ENCODE results near the gene ZMYND10. TPM values are rescaled to one million over a fixed set of nuclear protein-coding genes. Genes with fewer than 3 reads are reported as not detected.

ZMYND10 gene
- total RNA-seq, 2 experiments from 2014 or later = 2.4 to 2.9 TPM

DNA sequence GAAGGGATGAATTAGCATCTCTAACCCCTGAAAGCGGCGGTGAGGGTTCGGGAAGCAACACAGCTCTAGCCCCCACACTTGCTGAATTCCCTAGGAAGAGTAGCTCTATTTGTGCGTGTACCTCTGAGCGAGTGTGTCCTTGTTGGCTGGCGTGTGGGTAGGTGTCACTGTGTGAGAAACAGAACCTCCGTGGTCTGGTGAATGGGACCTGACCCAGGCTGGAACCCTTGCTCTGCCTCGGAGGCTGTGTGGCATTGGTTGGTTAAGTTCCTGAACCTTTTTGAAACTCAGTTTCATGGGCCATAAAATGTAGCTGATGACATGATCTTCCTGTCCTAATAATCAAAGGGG, 14.2 kb upstream of the ZMYND10 start:
- H3K27me3 Mint-ChIP-seq = no peaks in the 10 kb centered on the region
- H3K4me3 Mint-ChIP-seq = peak overlapping the region; percentile 93
- DNase-seq (no peak), ATAC-seq (no peak)
- no peaks in the 10 kb centered on the region for H3K9me3 Mint-ChIP-seq (ENCODE audit: low read depth)
- H3K36me3 Mint-ChIP-seq = peaks cover 2% of the 10 kb centered on the region
- CTCF ChIA-PET = interaction anchor here (0.7 to 2.3 kb wide), 4 partner anchors 9 to 182 kb away, joined by 4 to 6 read pairs (median 4); partner anchors contain the start of genes CYB561D2 and NPRL2
- peaks cover 39% of the 10 kb centered on the region for H3K4me1 Mint-ChIP-seq
- H3K27ac Mint-ChIP-seq = peak overlapping the region; percentile 89

DNA sequence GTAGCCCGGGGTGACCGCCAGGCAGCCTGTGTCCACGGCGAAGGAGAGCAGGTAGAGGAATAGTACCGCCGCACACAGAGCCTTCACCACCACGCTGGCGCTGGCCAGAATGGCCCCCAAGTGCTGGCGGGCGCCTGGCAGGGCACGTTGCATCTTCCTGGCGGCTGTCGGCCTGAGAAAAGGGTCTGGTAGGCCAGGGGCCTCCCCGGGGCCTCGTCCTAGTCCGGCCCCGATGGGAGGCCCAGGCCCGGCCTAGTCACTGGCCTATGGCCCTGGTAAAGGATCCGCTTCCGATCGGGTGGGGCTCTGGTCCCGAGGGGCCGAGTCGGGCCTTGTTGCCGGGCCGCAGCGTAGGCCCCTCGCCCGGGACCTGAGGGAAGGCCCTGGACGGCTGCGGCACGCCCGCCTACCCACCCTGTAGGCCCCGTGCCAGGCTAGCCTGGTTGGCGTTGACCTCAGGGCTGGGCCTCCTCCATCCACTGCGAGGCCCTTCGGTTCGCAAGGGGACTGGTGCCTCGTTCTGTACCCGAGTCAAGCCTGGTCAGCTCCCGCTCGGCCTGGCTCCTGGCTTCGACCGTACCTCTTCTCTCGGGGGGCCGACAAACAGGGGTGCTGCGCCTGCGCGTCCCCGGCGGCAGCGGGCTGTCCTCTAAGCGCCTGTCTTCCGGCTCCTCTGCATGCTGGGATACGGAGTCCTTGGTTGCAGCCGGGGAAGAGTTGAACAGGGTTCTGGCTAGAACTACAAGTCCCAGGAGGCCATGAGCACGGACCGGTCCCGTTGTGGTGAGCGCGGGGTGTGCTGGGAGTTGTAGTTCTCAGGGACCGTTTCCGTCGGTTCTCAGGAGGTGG, 13.6 kb upstream of the ZMYND10 start, which contains the start of gene TMEM115:
TMEM115 (minus strand) TSS at position 611 of the 849 bp plus-strand sequence; CDS start at position 153, 458 bp downstream.
- ATAC-seq = peak; percentile 100

DNA sequence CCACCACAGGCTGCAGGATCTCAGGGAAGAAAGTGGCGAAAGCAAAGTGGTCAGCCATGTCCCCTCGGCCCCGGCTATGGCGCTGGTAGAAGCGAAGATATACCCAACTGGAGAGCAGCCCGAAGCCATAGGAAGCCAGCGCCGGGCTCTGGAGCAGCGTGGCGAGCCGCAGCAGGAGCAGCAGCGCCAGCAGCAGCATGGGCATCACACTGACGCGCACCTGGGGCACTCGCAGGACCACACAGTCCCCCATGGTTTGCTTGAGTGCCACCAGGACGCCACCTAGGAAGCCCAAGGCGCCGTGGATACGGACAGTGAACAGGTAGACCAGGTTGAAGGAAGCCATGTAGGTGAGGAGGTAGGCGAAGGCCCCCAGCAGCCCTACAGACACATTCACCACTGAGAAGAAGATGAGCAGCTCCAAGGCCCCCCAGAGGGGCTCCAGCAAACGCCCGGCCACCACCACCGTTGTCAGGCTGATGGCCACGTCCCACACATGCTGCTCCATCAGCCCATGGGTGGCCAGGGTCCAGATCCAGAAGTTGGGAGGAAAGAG, 12.9 kb upstream of the ZMYND10 start:
- Mint-ChIP-seq H3K4me1 (peaks cover 44% of the 10 kb centered on the region), H3K27me3 (no peaks in the 10 kb centered on the region), H3K36me3 (peaks cover 8% of the 10 kb centered on the region), H3K4me3 (peak overlapping the region; percentile 93), H3K27ac (peak overlapping the region; percentile 84), H3K9me3 (ENCODE audit: low read depth) (no peaks in the 10 kb centered on the region)
- no peak for ATAC-seq
- no peak for DNase-seq
- CTCF ChIA-PET = interaction anchor here (2.1 to 2.3 kb wide), 2 partner anchors 11 to 184 kb away, joined by 6 to 20 read pairs; no protein-coding TSS in a partner anchor

More for the DNA sequence above, 13.6 kb upstream of the ZMYND10 start, which contains the start of gene TMEM115:
- Mint-ChIP-seq H3K27me3 (no peaks in the 10 kb centered on the region), H3K4me3 (peak within 1 kb of the TSS; percentile 93), H3K27ac (peak within 1 kb of the TSS; percentile 89), H3K36me3 (peaks cover 7% of the 10 kb centered on the region), H3K9me3 (ENCODE audit: low read depth) (no peaks in the 10 kb centered on the region), H3K4me1 (peaks cover 43% of the 10 kb centered on the region)
- DNase-seq = peak; percentile 99
- CTCF ChIA-PET = interaction anchor here (0.7 to 2.3 kb wide), 4 partner anchors 8 to 183 kb away, joined by 4 to 6 read pairs (median 4); partner anchors contain the start of genes CYB561D2 and NPRL2

DNA sequence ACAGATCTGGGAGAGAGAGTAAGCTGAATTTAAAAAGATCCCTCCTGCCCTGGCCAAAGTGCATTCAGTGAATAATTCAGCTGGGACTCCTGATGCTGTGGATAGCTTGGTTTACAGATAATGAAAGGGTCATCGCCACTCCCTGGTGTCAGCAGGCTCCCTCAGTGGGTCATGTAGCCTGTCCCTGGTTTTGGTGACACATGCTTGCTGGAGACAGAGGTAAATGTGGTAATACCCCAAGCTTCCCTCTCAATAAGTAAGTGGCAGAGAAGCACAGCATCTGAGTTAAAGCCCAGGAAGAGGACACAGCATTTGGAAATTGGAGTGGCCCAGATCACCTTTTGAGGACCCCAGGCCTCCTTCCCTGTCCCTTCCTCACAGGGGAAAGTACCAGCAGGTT, 11.9 kb upstream of the ZMYND10 start:
- Mint-ChIP-seq H3K4me1 (peaks cover 47% of the 10 kb centered on the region), H3K27ac (peak overlapping the region; percentile 45), H3K4me3 (peak overlapping the region; percentile 93), H3K27me3 (no peaks in the 10 kb centered on the region), H3K36me3 (peaks cover 10% of the 10 kb centered on the region), H3K9me3 (ENCODE audit: low read depth) (no peaks in the 10 kb centered on the region)
- DNase-seq (no peak), ATAC-seq (no peak)
- CTCF ChIA-PET = interaction anchor here (0.8 to 2.1 kb wide), 7 partner anchors 10 to 185 kb away, joined by 3 to 20 read pairs (median 4); partner anchors contain the start of genes HYAL3, NAA80 and ZMYND10

DNA sequence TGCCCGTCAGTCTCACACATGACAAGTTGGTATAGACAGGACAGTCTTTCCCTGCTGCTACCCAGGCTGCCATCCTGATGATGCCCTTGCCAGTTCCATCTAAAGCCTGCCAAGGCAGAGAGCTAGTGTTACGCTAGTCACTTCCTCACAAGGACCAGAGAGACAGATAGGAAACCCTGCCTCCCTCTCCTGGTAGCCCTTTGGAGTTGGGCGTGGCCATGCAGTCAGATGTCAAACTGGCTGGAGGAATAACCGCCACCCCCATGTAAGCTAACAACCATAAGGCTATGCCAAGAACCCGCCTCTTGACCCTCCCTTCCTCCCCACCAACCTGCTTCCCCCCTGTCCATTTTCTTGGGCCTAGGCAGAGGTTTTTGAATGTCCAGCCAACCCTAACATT, 11.0 kb upstream of the ZMYND10 start:
- DNase-seq = no peak
- CTCF ChIA-PET = interaction anchor here (0.7 to 2.1 kb wide), 5 partner anchors 9 to 186 kb away, joined by 3 to 20 read pairs (median 3); partner anchors contain the start of gene ZMYND10
- Mint-ChIP-seq H3K9me3 (ENCODE audit: low read depth) (no peaks in the 10 kb centered on the region), H3K4me1 (peaks cover 51% of the 10 kb centered on the region), H3K36me3 (peaks cover 10% of the 10 kb centered on the region), H3K4me3 (peak overlapping the region; percentile 13), H3K27me3 (no peaks in the 10 kb centered on the region), H3K27ac (peak overlapping the region; percentile 45)
- no peak for ATAC-seq

DNA sequence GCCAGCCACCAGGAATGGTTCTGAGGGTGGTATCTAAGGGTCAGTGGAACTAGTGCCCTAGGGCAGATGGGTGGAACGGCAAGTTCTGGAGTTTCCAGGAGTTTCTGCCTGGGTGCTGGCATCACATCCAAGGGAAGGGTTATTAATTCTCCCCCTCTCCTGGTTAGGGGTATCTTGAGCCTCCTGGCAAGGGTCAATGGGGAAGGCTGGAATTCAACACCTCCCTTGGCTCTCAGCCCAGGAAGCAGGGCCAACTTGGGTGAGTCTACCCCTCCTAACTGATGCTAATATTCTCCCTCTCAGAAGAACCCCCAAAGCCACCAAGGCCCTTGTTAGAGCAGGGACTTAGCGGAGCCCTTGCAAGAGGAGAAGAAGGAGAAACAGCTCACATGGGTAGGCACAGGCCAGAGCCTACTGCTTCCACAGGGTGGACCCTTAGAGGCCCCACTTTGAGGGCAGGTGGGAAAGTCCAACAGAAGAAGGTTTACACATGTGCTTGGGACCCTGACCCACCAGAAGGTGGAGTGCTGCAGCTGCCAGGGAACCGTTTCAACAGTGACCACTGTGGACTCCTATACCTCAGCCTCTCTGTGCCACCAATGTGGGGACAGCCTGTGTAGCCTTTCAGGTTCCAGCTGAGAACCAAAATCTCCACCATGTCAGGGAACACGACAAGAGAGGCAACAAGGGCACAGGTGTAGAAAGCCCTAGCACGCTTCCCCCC, 10.5 kb upstream of the ZMYND10 start:
- DNase-seq = no peak
- CTCF ChIA-PET = interaction anchor here (0.7 to 2.1 kb wide), 2 partner anchors 8 to 17 kb away, joined by 3 to 20 read pairs; no protein-coding TSS in a partner anchor
- H3K4me3 Mint-ChIP-seq = peak overlapping the region; percentile 13
- H3K4me1 Mint-ChIP-seq = peaks cover 57% of the 10 kb centered on the region
- no peaks in the 10 kb centered on the region for H3K27me3 Mint-ChIP-seq
- no peak for ATAC-seq
- H3K9me3 Mint-ChIP-seq (ENCODE audit: low read depth) = no peaks in the 10 kb centered on the region
- peaks cover 11% of the 10 kb centered on the region for H3K36me3 Mint-ChIP-seq
- H3K27ac Mint-ChIP-seq = peak overlapping the region; percentile 45

DNA sequence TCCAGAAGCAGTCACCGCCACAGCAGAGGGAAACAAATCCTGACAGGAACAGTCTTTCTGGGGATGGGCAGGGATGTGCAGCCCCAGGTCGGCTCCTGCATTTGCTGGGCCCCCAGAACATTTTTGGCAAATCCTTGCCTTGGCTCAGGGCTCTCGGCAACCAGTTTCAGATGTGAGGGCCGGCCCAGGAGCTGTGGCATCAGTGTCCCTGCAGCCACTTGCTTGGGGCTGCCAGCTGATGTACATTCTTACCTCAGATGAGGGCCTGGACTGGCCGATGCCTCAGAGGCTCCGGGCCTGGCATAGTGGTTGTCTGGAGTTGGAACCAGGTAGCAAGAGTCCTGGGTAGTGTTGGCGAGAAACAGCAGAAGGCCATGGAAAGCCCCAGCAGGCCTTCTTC, 9.3 kb upstream of the ZMYND10 start:
- no peak for DNase-seq
- CTCF ChIA-PET = interaction anchor here (0.8 to 1.4 kb wide), 2 partner anchors 14 to 27 kb away, joined by 3 to 5 read pairs; partner anchors contain the start of genes RASSF1 and TUSC2
- no peak overlapping the region for H3K27ac Mint-ChIP-seq
- H3K4me3 Mint-ChIP-seq = no peak overlapping the region
- ATAC-seq = no peak
- H3K9me3 Mint-ChIP-seq (ENCODE audit: low read depth) = no peaks in the 10 kb centered on the region
- no peaks in the 10 kb centered on the region for H3K27me3 Mint-ChIP-seq
- H3K36me3 Mint-ChIP-seq = peaks cover 11% of the 10 kb centered on the region
- H3K4me1 Mint-ChIP-seq = peaks cover 61% of the 10 kb centered on the region

DNA sequence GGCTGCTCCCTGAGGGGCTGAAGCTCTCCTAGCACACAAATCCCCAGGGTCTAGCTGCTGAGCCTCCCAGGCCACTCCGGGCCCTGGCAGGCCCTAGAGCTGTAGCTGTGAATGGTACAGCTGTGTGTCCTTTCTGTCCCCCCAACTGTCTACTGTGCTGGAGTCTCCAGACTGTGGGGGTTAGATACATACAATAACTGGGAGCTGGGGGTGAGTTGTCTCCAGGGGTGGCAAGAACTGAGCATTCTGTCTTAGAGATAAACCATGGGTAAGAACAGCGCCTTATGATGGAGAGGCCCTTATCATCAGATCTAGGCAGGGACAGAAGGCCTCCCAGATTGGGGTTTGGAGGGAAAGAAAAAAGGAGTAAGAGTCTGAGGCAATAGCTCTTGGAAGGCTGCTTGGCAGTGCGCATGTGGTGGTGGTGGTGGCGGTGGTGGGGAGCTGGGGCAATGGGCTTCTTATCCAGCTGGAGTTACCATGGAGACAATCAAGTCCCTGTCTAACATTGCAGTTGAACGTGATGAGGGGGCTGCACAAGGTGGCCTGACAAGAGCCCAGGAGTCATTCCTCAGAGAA, 8.7 kb upstream of the ZMYND10 start:
- DNase-seq = no peak
- Mint-ChIP-seq H3K27ac (no peak overlapping the region), H3K9me3 (ENCODE audit: low read depth) (no peaks in the 10 kb centered on the region), H3K27me3 (no peaks in the 10 kb centered on the region), H3K36me3 (peaks cover 11% of the 10 kb centered on the region), H3K4me3 (no peak overlapping the region), H3K4me1 (peaks cover 62% of the 10 kb centered on the region)
- CTCF ChIA-PET = interaction anchor here (0.8 to 2.3 kb wide), 4 partner anchors 13 to 188 kb away, joined by 3 to 11 read pairs (median 4); partner anchors contain the start of genes RASSF1 and TUSC2
- no peak for ATAC-seq

DNA sequence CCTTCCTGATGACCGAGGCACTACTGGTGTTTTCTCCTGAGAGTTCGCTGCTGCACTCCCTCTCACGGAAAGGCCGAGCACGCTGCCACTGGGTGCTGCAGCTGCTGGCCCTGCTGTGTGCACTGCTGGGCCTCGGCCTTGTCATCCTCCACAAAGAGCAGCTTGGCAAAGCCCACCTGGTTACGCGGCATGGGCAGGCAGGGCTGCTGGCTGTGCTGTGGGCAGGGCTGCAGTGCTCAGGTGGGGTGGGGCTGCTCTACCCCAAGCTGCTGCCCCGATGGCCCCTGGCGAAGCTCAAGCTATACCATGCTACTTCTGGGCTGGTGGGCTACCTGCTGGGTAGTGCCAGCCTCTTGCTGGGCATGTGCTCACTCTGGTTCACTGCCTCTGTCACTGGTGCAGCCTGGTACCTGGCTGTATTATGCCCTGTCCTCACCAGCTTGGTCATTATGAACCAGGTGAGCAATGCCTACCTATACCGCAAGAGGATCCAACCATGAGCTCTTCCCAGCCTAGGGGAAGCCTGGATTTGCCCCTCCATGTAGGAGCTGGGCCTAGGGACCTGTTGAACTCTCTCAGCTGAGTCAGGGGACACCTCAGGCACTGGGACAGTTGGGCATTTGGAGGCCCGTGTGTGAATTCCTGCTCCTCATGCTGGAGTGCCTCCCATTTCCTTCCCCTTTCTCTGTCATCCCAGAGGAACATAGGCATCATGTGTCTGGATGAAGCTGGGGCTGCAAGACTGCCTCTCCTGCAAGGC, 7.9 kb upstream of the ZMYND10 start:
- H3K36me3 Mint-ChIP-seq = peaks cover 14% of the 10 kb centered on the region

DNA sequence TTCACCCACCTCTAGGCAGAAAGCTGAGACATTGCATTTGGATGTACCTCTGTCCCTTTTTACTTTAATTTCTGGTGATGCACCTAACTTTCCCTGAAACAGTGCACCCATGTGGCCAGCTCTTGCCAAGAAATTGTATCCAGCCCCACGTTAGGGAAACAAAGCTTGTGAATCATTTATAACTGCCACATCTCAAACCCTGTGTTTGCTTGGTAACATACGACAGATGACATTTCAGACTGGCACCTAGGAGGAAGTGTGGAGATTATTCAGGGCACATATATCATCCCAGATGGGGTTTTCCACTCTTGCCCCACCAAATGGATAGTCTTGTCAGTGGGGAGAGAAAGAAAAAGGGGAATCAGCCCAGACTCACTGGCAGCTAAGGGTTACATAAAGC, 7.2 kb upstream of the ZMYND10 start:
- Mint-ChIP-seq H3K4me1 (peaks cover 68% of the 10 kb centered on the region), H3K27me3 (no peaks in the 10 kb centered on the region), H3K27ac (peak overlapping the region; percentile 32), H3K36me3 (peaks cover 21% of the 10 kb centered on the region), H3K4me3 (no peak overlapping the region), H3K9me3 (ENCODE audit: low read depth) (no peaks in the 10 kb centered on the region)
- CTCF ChIA-PET = interaction anchor here (0.8 to 7.2 kb wide), 6 partner anchors 8 to 190 kb away, joined by 3 to 37 read pairs (median 4); partner anchors contain the start of gene RASSF1
- DNase-seq (no peak), ATAC-seq (no peak)

More for the DNA sequence above, 7.9 kb upstream of the ZMYND10 start:
- H3K27me3 Mint-ChIP-seq = no peaks in the 10 kb centered on the region
- H3K4me1 Mint-ChIP-seq = peaks cover 68% of the 10 kb centered on the region
- H3K9me3 Mint-ChIP-seq (ENCODE audit: low read depth) = no peaks in the 10 kb centered on the region
- CTCF ChIA-PET = interaction anchor here (0.6 to 7.2 kb wide), 8 partner anchors 9 to 189 kb away, joined by 3 to 37 read pairs (median 4); partner anchors contain the start of gene RASSF1
- ATAC-seq = no peak
- DNase-seq = no peak
- H3K27ac Mint-ChIP-seq = peak overlapping the region; percentile 32
- no peak overlapping the region for H3K4me3 Mint-ChIP-seq

DNA sequence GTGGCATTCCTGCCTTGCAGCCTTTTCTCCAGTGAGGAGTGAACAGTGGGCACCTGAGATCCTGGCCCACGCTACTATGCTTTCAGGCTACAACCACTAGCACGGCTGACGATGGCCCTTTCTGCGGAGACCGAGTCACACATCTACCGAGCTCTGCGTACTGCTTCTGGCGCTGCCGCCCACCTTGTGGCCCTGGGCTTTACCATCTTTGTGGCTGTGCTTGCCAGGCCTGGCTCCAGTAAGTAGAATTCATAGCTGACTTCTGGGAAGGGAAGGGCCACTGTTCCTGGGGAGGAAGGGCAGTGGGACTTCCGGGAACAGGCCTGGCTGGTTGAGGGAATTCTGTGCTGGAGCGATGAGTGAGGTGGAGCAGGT, 5.8 kb upstream of the ZMYND10 start:
- Mint-ChIP-seq H3K4me3 (peak overlapping the region; percentile 93), H3K27me3 (no peaks in the 10 kb centered on the region), H3K9me3 (ENCODE audit: low read depth) (no peaks in the 10 kb centered on the region), H3K27ac (peak overlapping the region; percentile 97), H3K36me3 (peaks cover 22% of the 10 kb centered on the region), H3K4me1 (peaks cover 65% of the 10 kb centered on the region)
- CTCF ChIA-PET = interaction anchor here (1.2 to 8.3 kb wide), 6 partner anchors 8 to 191 kb away, joined by 3 to 64 read pairs (median 6); partner anchors contain the start of gene TMEM115
- ATAC-seq (no peak), DNase-seq (no peak)

Measured in activated CD8-positive, alpha-beta memory T cell treated with anti-CD3 and anti-CD28 coated beads, Interleukin-2, amount 10 ng/mL, durations not matched to agents 7 days and 5 days (primary cell).